ENCODE measurements around the gene COL11A1. TPM values are rescaled to one million over a fixed set of nuclear protein-coding genes. Genes with fewer than 3 reads are reported as not detected.

COL11A1 gene
- polyA plus RNA-seq, 1 experiment = 8.2 TPM

DNA sequence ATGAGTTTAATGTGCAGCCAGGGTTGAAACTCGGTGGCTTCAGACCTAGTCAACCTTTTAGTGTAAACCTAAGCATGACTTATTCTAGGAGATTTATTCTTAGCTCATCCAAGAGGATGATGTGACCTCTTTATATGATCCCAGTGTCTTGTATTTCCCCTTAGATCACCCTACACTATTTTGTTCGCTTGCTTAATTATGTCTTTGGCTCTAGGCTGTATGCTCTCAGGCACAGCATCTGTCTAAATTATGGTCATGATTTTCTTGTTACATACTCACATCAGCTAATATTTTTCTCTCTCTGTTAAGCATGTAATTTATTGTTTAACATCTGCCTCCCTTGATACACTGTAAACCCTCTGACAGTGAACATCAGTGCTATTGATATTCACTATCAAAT is 19.1 kb downstream of the COL11A1 start:
- TF ChIP-seq, protein P1, sequence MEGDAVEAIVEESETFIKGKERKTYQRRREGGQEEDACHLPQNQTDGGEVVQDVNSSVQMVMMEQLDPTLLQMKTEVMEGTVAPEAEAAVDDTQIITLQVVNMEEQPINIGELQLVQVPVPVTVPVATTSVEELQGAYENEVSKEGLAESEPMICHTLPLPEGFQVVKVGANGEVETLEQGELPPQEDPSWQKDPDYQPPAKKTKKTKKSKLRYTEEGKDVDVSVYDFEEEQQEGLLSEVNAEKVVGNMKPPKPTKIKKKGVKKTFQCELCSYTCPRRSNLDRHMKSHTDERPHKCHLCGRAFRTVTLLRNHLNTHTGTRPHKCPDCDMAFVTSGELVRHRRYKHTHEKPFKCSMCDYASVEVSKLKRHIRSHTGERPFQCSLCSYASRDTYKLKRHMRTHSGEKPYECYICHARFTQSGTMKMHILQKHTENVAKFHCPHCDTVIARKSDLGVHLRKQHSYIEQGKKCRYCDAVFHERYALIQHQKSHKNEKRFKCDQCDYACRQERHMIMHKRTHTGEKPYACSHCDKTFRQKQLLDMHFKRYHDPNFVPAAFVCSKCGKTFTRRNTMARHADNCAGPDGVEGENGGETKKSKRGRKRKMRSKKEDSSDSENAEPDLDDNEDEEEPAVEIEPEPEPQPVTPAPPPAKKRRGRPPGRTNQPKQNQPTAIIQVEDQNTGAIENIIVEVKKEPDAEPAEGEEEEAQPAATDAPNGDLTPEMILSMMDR (IDR thresholded peaks at IDR 0.05; ENCODE audit: low read depth, low read length) = no peak
- no peak for DNase-seq (ENCODE audit: low read depth, low spot score)
- ChIA-PET POLR2A (no interaction called here), CTCF (no interaction called here)
- Histone ChIP-seq H3K27ac (ENCODE audit: low read depth, low read length) (no peak overlapping the region), H3K4me3 (ENCODE audit: low read depth, low read length) (no peak overlapping the region), H3K27me3 (ENCODE audit: control insufficient read depth, insufficient read depth, low read length) (no peaks in the 10 kb centered on the region), H3K9me3 (ENCODE audit: control insufficient read depth, insufficient read depth, low read length) (no peaks in the 10 kb centered on the region)

DNA sequence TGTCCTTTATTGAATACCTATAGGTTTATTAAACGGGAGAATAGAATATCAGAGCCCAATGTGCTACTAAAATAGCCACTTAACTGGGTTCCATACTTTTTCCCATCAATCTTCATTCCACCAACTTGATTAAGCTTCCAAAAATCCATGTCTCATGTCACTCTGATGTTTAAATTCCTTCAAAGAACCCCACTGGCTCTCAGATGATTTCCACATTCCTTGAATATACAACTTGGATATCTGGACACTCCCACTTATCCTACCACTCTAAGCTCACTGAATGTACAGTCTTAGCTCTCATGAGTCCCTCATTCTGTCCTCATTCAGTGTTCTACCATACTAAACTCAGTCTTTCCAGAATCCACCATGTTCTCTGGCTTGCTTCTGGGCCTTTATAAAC is 21.1 kb downstream of the COL11A1 start:
- Histone ChIP-seq H3K4me3 (ENCODE audit: low read depth, low read length) (no peak overlapping the region), H3K27ac (ENCODE audit: low read depth, low read length) (no peak overlapping the region), H3K9me3 (ENCODE audit: control insufficient read depth, insufficient read depth, low read length) (no peaks in the 10 kb centered on the region), H3K27me3 (ENCODE audit: control insufficient read depth, insufficient read depth, low read length) (no peaks in the 10 kb centered on the region)
- ChIA-PET POLR2A (no interaction called here), CTCF (interaction anchor here (0.6 to 1.4 kb wide), 3 partner anchors 19 to 788 kb away, joined by 3 to 9 read pairs (median 3); no protein-coding TSS in a partner anchor)
- TF ChIP-seq, protein P1 (IDR thresholded peaks at IDR 0.05; ENCODE audit: low read depth, low read length) = no peak
- DNase-seq (ENCODE audit: low read depth, low spot score) = no peak

DNA sequence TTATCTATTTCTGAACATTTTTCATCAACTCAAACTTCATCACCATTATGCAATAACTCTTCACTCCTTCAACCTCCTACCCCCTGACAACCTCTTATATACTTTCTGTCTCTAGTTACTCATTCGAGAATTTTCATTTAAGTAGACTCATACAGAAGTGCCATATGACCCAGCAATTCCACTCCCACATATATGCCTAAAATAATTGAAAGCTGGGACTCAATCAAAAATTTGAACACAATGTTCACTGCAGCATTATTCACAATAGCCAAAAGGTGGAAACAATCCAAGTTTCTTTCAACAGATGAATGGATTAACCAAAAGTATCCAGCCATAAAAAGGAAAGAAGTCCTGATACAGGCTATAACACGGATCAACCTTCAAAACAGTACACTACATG is 24.1 kb downstream of the COL11A1 start:
- POLR2A ChIA-PET = no interaction called here
- DNase-seq (ENCODE audit: low read depth, low spot score) = no peak
- H3K4me3 ChIP-seq (ENCODE audit: low read depth, low read length) = no peak overlapping the region
- H3K27ac ChIP-seq (ENCODE audit: low read depth, low read length) = no peak overlapping the region
- TF ChIP-seq, protein P1 (IDR thresholded peaks at IDR 0.05; ENCODE audit: low read depth, low read length) = no peak
- CTCF ChIA-PET = interaction anchor here (1.0 kb wide), 1 partner anchor 23 kb away, joined by 3 read pairs; no protein-coding TSS in a partner anchor
- no peaks in the 10 kb centered on the region for H3K9me3 ChIP-seq (ENCODE audit: control insufficient read depth, insufficient read depth, low read length)
- no peaks in the 10 kb centered on the region for H3K27me3 ChIP-seq (ENCODE audit: control insufficient read depth, insufficient read depth, low read length)

DNA sequence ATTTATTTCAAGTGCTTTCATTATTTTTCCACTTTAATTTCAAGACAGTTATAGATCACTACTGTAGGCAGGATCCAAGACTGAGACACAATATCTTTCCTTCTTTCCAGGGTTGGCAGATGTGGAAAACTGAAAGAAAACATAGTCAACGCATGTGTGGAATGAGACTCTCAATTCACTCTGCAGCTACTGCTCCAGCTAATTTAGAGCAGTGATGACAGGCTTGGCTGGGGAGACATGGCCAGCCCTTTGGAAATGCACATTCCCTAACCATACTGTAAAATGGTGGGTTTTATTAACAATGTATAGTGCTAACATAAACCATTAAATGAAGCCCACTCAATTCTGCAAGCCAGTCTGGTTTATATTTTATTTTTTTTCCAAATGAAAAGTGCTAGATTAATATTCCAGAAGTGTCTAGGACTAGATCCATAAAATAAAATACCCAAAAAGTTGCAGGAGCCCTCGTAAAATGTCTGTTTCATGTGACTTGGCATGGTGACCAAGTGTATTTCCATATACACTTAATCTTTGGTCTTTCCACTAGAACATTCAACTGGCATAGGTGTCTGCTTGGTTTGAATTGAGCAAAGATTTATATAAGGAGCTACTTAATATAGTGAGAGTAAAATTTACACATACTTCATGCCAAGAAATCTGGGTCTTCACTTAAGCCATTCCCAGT is 32.9 kb downstream of the COL11A1 start:
- no peak overlapping the region for H3K27ac ChIP-seq (ENCODE audit: low read depth, low read length)
- DNase-seq (ENCODE audit: low read depth, low spot score) = no peak
- ChIA-PET POLR2A (no interaction called here), CTCF (no interaction called here)
- H3K9me3 ChIP-seq (ENCODE audit: control insufficient read depth, insufficient read depth, low read length) = no peaks in the 10 kb centered on the region
- H3K27me3 ChIP-seq (ENCODE audit: control insufficient read depth, insufficient read depth, low read length) = no peaks in the 10 kb centered on the region
- H3K4me3 ChIP-seq (ENCODE audit: low read depth, low read length) = no peak overlapping the region
- TF ChIP-seq, protein P1 (IDR thresholded peaks at IDR 0.05; ENCODE audit: low read depth, low read length) = no peak

DNA sequence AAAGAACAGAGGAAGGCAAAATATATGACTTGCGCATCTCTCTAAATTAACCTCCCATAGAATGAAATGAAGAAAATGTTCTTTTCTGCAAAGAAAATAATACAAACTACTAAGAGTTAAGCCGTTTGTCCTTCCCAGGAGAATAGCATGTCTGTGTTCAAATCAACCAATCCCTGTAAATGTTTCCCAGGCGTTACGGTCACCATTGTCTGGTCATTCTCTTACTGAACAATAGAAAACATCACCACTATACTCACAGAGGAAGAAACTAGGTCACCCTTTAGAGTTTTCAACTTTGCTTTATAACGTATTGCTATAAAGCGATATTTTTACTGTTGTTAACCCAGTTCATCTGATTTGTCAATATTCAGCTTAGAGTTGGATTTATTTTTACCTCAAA is 34.1 kb downstream of the COL11A1 start:
- CTCF ChIA-PET = no interaction called here
- DNase-seq (ENCODE audit: low read depth, low spot score) = no peak
- POLR2A ChIA-PET = no interaction called here

More for the DNA sequence above, 34.1 kb downstream of the COL11A1 start:
- TF ChIP-seq, protein P1 (IDR thresholded peaks at IDR 0.05; ENCODE audit: low read depth, low read length) = no peak
- Histone ChIP-seq H3K4me3 (ENCODE audit: low read depth, low read length) (no peak overlapping the region), H3K27ac (ENCODE audit: low read depth, low read length) (no peak overlapping the region), H3K9me3 (ENCODE audit: control insufficient read depth, insufficient read depth, low read length) (no peaks in the 10 kb centered on the region), H3K27me3 (ENCODE audit: control insufficient read depth, insufficient read depth, low read length) (no peaks in the 10 kb centered on the region)
